Hepatocyte (in vitro differentiated cells): Measurements from ENCODE around the gene RPS21.

Experiments
- CTCF ChIP-seq: fragments of 200-600 bp; sonication (generic); IDR thresholded peaks from 2 replicates; pipeline ENCODE4 v1.5.1; 2016; ENCODE audit warnings: antibody characterized with exemption, mild to moderate bottlenecking; ENCODE audit not compliant: poor library complexity
- EZH2phosphoT487 ChIP-seq: fragments of 200-600 bp; sonication (generic); IDR thresholded peaks from one replicate; pipeline ENCODE4 v1.6.1; 2018; ENCODE audit warnings: antibody characterized with exemption, mild to moderate bottlenecking, low read depth, moderate library complexity; ENCODE audit not compliant: unreplicated experiment, severe bottlenecking

GRCh38 chr20:62357187-62357667 is 29.7 kb upstream of the RPS21 start:
- no peak for TF ChIP-seq CTCF
- no peak for TF ChIP-seq EZH2phosphoT487
